AG04450 (cell line): ENCODE data around the gene PARD6G. TPM values are rescaled to one million over a fixed set of nuclear protein-coding genes. Genes with fewer than 3 reads are reported as not detected.

Experiments used
- CTCF ChIA-PET: fragments of 300-600, 350-600 bp; formaldehyde crosslinking; extraction: SDS; loops from one replicate; lab custom pipeline; 2022; ENCODE audit warnings: antibody characterized with exemption, inconsistent platforms; lab: Charles Lee
- POLR2A ChIA-PET: fragments of 350-600 bp; formaldehyde crosslinking; extraction: SDS; loops from one replicate; lab custom pipeline; 2021; ENCODE audit warnings: antibody characterized with exemption, inconsistent platforms; lab: Yijun Ruan, JAX
- DNase-seq: peaks from one replicate; pipeline ENCODE4 v3.0.0-alpha.2; 2011; ENCODE audit warnings: low read depth, low spot score
- H3K27ac ChIP-seq: one replicate; pipeline ENCODE4 v1.5.1; 2012; ENCODE audit warnings: low read depth, low read length, control low read depth
- H3K27me3 ChIP-seq: one replicate; pipeline ENCODE4 v1.6.0; 2012; ENCODE audit warnings: low read length; ENCODE audit not compliant: control insufficient read depth, insufficient read depth
- H3K4me3 ChIP-seq: 2 replicates; pipeline ENCODE4 v1.5.1; 2011; ENCODE audit warnings: mild to moderate bottlenecking, low read depth, low read length, control low read depth
- H3K9me3 ChIP-seq: 2 replicates; pipeline ENCODE4 v1.5.1; 2012; ENCODE audit warnings: low read length; ENCODE audit not compliant: control insufficient read depth, insufficient read depth
- polyA plus RNA-seq: library from polyadenylated mRNA; depleted of rRNA; stranded (reverse); fragments of >200 nt; gene quantifications from 2 replicates; pipeline ENCODE4 v1.2.3, GENCODE V29; 2011
- TF ChIP-seq, protein P1 (sequence below): IDR thresholded peaks from 2 replicates; pipeline ENCODE4 v1.5.1; 2011; ENCODE audit warnings: low read depth, low read length, control low read depth, inconsistent platforms

The PARD6G gene
- polyA plus RNA-seq, 1 experiment, result 11.2 TPM

DNA sequence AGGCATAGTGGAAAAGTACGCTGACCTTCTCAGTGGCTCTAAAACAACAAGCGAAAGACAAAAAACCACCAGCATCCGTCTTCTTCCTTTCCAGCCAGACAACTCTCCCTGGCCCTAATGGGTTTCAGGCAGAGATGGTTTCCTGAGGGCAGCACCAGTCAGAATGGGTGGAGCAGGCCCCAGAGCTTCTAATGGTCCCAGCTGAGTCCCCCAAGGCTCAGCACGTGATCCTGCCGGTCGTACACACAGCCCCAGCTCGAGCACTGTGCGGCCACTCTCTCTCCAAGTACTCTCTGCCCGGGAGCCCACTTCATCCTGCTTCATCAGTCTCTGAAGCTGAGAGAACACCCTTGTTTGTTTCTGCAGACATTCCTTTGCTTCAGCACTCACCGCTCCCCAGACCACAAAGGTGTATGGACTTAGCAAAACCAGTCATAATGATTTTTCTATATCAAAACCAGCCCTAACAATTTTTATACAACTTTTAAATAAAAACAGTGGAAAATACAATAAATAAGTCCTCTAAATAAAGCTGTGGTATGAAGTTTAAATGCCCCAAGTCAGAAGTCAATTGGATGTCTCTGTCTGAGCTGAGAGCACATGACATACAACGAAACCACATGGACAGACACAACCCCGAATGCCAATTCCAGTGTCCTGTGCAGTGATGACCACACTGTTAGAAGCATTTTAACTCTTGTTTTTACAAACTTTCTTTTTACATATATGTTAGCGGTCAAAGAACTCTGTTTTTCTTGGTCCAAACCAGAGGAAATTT is 63.9 kb downstream of the PARD6G start:
- Histone ChIP-seq H3K27me3 (no peaks in the 10 kb centered on the region), H3K4me3 (no peak overlapping the region), H3K9me3 (no peaks in the 10 kb centered on the region; the same call in 1 of the 2 replicates), H3K27ac (no peak overlapping the region)
- CTCF ChIA-PET, result interaction anchor here (0.7 to 1.7 kb wide), 2 partner anchors 24 to 26 kb away, joined by 4 to 6 read pairs; no protein-coding TSS in a partner anchor
- POLR2A ChIA-PET, result no interaction called here
- DNase-seq, result no peak
- TF ChIP-seq, protein P1, sequence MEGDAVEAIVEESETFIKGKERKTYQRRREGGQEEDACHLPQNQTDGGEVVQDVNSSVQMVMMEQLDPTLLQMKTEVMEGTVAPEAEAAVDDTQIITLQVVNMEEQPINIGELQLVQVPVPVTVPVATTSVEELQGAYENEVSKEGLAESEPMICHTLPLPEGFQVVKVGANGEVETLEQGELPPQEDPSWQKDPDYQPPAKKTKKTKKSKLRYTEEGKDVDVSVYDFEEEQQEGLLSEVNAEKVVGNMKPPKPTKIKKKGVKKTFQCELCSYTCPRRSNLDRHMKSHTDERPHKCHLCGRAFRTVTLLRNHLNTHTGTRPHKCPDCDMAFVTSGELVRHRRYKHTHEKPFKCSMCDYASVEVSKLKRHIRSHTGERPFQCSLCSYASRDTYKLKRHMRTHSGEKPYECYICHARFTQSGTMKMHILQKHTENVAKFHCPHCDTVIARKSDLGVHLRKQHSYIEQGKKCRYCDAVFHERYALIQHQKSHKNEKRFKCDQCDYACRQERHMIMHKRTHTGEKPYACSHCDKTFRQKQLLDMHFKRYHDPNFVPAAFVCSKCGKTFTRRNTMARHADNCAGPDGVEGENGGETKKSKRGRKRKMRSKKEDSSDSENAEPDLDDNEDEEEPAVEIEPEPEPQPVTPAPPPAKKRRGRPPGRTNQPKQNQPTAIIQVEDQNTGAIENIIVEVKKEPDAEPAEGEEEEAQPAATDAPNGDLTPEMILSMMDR, result no peak

GRCh38 chr18:80182855-80183254 is 64.5 kb downstream of the PARD6G start:
- Histone ChIP-seq H3K27ac (no peak overlapping the region), H3K27me3 (no peaks in the 10 kb centered on the region), H3K9me3 (no peaks in the 10 kb centered on the region; the same call in 1 of the 2 replicates), H3K4me3 (no peak overlapping the region)
- no peak for DNase-seq
- ChIA-PET CTCF (interaction anchor here (0.7 to 1.7 kb wide), 3 partner anchors 12 to 25 kb away, joined by 3 to 6 read pairs (median 5); no protein-coding TSS in a partner anchor), POLR2A (no interaction called here)
- TF ChIP-seq, protein P1, result no peak

DNA sequence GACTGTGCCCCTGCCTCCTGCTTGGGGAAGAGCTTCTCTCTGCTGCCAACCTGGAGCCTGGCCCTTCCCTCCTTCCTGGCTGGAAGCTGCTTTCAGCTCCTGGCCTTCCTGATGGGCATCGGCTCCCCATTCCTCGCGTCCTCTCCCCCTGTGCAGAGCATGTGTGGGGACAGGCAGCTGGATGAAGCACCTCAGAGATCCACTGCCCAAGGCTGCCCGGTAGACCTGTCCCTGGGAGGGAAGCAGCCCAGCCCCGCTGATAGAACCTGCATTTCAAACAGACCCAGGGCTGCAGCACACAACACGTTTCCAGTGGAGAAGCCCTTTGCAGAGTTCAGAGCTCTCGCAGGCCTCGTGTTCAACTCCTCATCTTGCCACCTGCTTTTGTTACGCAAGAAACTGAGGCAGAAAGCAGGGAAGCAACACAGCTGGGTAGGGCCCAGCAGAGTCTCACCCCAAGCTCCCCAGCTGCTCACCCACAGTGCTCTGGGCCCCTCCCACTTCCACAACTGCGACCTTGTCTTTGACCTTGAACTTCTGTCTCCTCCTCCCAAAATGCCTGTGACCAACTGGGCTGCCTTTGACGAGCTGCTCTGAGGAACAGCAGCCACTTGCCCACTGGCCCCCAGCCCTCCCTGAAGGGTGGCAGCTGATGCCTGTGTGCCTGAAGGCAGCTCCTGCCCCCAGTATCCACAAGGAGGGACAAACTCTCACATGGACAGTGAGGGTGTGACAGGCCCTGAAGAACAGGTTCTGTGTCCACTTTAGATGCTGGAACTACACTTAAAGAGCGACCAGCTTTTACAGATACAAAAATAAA is 65.5 kb downstream of the PARD6G start:
- no peak overlapping the region for H3K4me3 ChIP-seq
- CTCF ChIA-PET, result interaction anchor here (0.7 to 1.7 kb wide), 3 partner anchors 11 to 24 kb away, joined by 3 to 6 read pairs (median 5); no protein-coding TSS in a partner anchor
- POLR2A ChIA-PET, result no interaction called here
- TF ChIP-seq, protein P1, result no peak
- no peak for DNase-seq
- no peaks in the 10 kb centered on the region for H3K27me3 ChIP-seq
- H3K27ac ChIP-seq, result no peak overlapping the region
- no peaks in the 10 kb centered on the region; the same call in 1 of the 2 replicates for H3K9me3 ChIP-seq

- TF ChIP-seq, protein P1, result no peak
- H3K27me3 ChIP-seq, result no peaks in the 10 kb centered on the region
- H3K4me3 ChIP-seq, result no peak overlapping the region
- ChIA-PET POLR2A (no interaction called here), CTCF (interaction anchor here (1.0 kb wide), 1 partner anchor 10 kb away, joined by 3 read pairs; no protein-coding TSS in a partner anchor)
- DNase-seq, result no peak
- no peak overlapping the region for H3K27ac ChIP-seq
- H3K9me3 ChIP-seq, result no peaks in the 10 kb centered on the region; the same call in 1 of the 2 replicates
These were observed 66.3 kb downstream of the PARD6G start for GRCh38 chr18:80180778-80181564.
